Suprapubic skin (tissue), 4 donors: Measurements from ENCODE around the gene FANCB.

Source experiments
- CTCF ChIP-seq, 2 donors: fragments of 200-600 bp in 1 of 2; fragments of 450-650 bp in 1 of 2; sonication (generic) in 1 of 2; IDR thresholded peaks; one replicate each; pipeline ENCODE4 v1.5.1; 2016 to 2019; ENCODE audit warnings: antibody characterized with exemption in 2 of 2, mild to moderate bottlenecking in 1 of 2, moderate library complexity in 1 of 2
- POLR2A ChIP-seq, 2 donors: fragments of 450-650 bp; IDR thresholded peaks; one replicate each; pipeline ENCODE4 v1.6.1; 2017; ENCODE audit warnings: antibody characterized with exemption in 2 of 2, mild to moderate bottlenecking in 2 of 2, moderate library complexity in 2 of 2
- POLR2AphosphoS5 ChIP-seq, 3 donors: sonication (generic); formaldehyde crosslinking; IDR thresholded peaks; one replicate each; pipeline ENCODE4 v1.6.1; 2017; ENCODE audit warnings: antibody characterized with exemption in 3 of 3

- no peak for TF ChIP-seq POLR2AphosphoS5 (IDR thresholded peaks at IDR 0.05)
- TF ChIP-seq CTCF (IDR thresholded peaks at IDR 0.05) = no peak
- TF ChIP-seq POLR2A (IDR thresholded peaks at IDR 0.05) = no peak
These were observed 26.7 kb upstream of the FANCB start for GRCh38 chrX:14899607-14900006.
